Astrocyte (in vitro differentiated cells and primary cell): Measurements from ENCODE around the gene GPR68. TPM values are rescaled to one million over a fixed set of nuclear protein-coding genes. Genes with fewer than 3 reads are reported as not detected.

Experiments used
- DNase-seq: peaks from one replicate; pipeline ENCODE4 v3.0.0-alpha.2; 2010; ENCODE audit warnings: low read depth
- FAIRE-seq: peaks from 2 replicates; lab custom pipeline; 2011; peaks lifted over from hg19 to GRCh38; lab: Jason Lieb, UNC
- H2AFZ ChIP-seq: 2 replicates; pipeline ENCODE4 v1.6.0; 2012; ENCODE audit warnings: low read depth, low read length, inconsistent platforms
- H3K27ac ChIP-seq: 2 replicates; pipeline ENCODE4 v1.5.1; 2011; ENCODE audit warnings: low read depth, low read length, inconsistent platforms
- H3K27me3 ChIP-seq: 2 replicates; pipeline ENCODE4 v1.6.0; 2011; ENCODE audit warnings: low read length, inconsistent platforms; ENCODE audit not compliant: insufficient read depth
- H3K36me3 ChIP-seq: 2 replicates; pipeline ENCODE4 v1.5.1; 2011; ENCODE audit warnings: low read length, inconsistent platforms; ENCODE audit not compliant: insufficient read depth
- H3K4me1 ChIP-seq: 2 replicates; pipeline ENCODE4 v1.5.1; 2011; ENCODE audit warnings: low read length, inconsistent platforms; ENCODE audit not compliant: insufficient read depth
- H3K4me2 ChIP-seq: 2 replicates; pipeline ENCODE4 v1.6.0; 2012; ENCODE audit warnings: low read length, inconsistent platforms
- H3K4me3 ChIP-seq: 2 replicates; pipeline ENCODE4 v1.5.1; 2011; ENCODE audit warnings: low read depth, mild to moderate bottlenecking, low read length, inconsistent platforms; ENCODE audit not compliant: insufficient read depth
- H3K79me2 ChIP-seq: 2 replicates; pipeline ENCODE4 v1.6.0; 2012; ENCODE audit warnings: mild to moderate bottlenecking, low read length, inconsistent platforms; ENCODE audit not compliant: insufficient read depth
- H3K9ac ChIP-seq: 2 replicates; pipeline ENCODE4 v1.6.0; 2012; ENCODE audit warnings: mild to moderate bottlenecking, low read length, inconsistent platforms
- H3K9me3 ChIP-seq: 2 replicates; pipeline ENCODE4 v1.5.1; 2012; ENCODE audit warnings: low read depth, mild to moderate bottlenecking, low read length, inconsistent platforms; ENCODE audit not compliant: insufficient read depth
- H4K20me1 ChIP-seq: 2 replicates; pipeline ENCODE4 v1.6.0; 2012; ENCODE audit warnings: low read length, inconsistent platforms; ENCODE audit not compliant: insufficient read depth
- H3K27ac Mint-ChIP-seq: one replicate; pipeline ENCODE4 v1.8.0; 2021; ENCODE audit warnings: mild to moderate bottlenecking, mixed read lengths; ENCODE audit not compliant: unreplicated experiment
- H3K27me3 Mint-ChIP-seq: one replicate; pipeline ENCODE4 v1.8.0; 2021; ENCODE audit warnings: low read depth, mixed read lengths; ENCODE audit not compliant: unreplicated experiment
- H3K36me3 Mint-ChIP-seq: one replicate; pipeline ENCODE4 v1.8.0; 2021; ENCODE audit warnings: low read depth, mixed read lengths; ENCODE audit not compliant: unreplicated experiment
- H3K4me1 Mint-ChIP-seq: one replicate; pipeline ENCODE4 v1.8.0; 2021; ENCODE audit warnings: low read depth, mixed read lengths; ENCODE audit not compliant: unreplicated experiment
- H3K4me3 Mint-ChIP-seq: one replicate; pipeline ENCODE4 v1.8.0; 2021; ENCODE audit warnings: mild to moderate bottlenecking, moderate library complexity, mixed read lengths; ENCODE audit not compliant: unreplicated experiment
- H3K9me3 Mint-ChIP-seq: one replicate; pipeline ENCODE4 v1.8.0; 2021; ENCODE audit warnings: mild to moderate bottlenecking, mixed read lengths; ENCODE audit not compliant: unreplicated experiment
- CTCF ChIP-seq: IDR thresholded peaks from 2 replicates; pipeline ENCODE4 v1.5.1; 2011; ENCODE audit warnings: low read depth, mild to moderate bottlenecking, inconsistent platforms, low read length, moderate library complexity; ENCODE audit not compliant: insufficient read depth
- EZH2 ChIP-seq: IDR thresholded peaks from 2 replicates; pipeline ENCODE4 v1.6.1; 2012; ENCODE audit warnings: mild to moderate bottlenecking, low read length, inconsistent platforms; ENCODE audit not compliant: insufficient read depth
- total RNA-seq: library from RNA; stranded (reverse); gene quantifications from 2 replicates; pipeline ENCODE4 v1.2.1, GENCODE V29; 2021

GPR68 gene
- total RNA-seq, 1 donor from 2014 or later = 0.50 TPM

- H3K4me3 ChIP-seq = no peak overlapping the region
- peaks cover 16% of the 10 kb centered on the region for H3K36me3 Mint-ChIP-seq
- no peak overlapping the region for H3K4me3 Mint-ChIP-seq
- no peaks in the 10 kb centered on the region for H3K9me3 Mint-ChIP-seq
- no peaks in the 10 kb centered on the region for H3K4me1 ChIP-seq
- H4K20me1 ChIP-seq = no peaks in the 10 kb centered on the region
- no peak for FAIRE-seq
- no peak overlapping the region for H3K27ac ChIP-seq
- H3K27me3 Mint-ChIP-seq = peaks cover 4% of the 10 kb centered on the region
- no peak for TF ChIP-seq CTCF
- no peak for TF ChIP-seq EZH2
- no peak overlapping the region for H2AFZ ChIP-seq
- no peaks in the 10 kb centered on the region for H3K79me2 ChIP-seq
- no peaks in the 10 kb centered on the region for H3K9me3 ChIP-seq
- peaks cover 6% of the 10 kb centered on the region for H3K27me3 ChIP-seq
- H3K9ac ChIP-seq = no peak overlapping the region
- no peak for DNase-seq
- H3K4me2 ChIP-seq = no peak overlapping the region
- H3K27ac Mint-ChIP-seq = no peak overlapping the region
- no peaks in the 10 kb centered on the region for H3K4me1 Mint-ChIP-seq
- H3K36me3 ChIP-seq = no peaks in the 10 kb centered on the region
Measured at GRCh38 chr14:91292491-91292890, 48.0 kb upstream of the GPR68 start.

GRCh38 chr14:91291786-91292405, 47.4 kb upstream of the GPR68 start:
- no peaks in the 10 kb centered on the region for H3K9me3 ChIP-seq
- H3K9me3 Mint-ChIP-seq = no peaks in the 10 kb centered on the region
- H3K27ac ChIP-seq = no peak overlapping the region
- no peak overlapping the region for H3K4me3 ChIP-seq
- no peak overlapping the region for H3K4me2 ChIP-seq
- no peaks in the 10 kb centered on the region for H3K79me2 ChIP-seq
- H3K36me3 Mint-ChIP-seq = peaks cover 16% of the 10 kb centered on the region
- DNase-seq (no peak), FAIRE-seq (no peak)
- H3K4me1 Mint-ChIP-seq = no peaks in the 10 kb centered on the region
- H3K27ac Mint-ChIP-seq = no peak overlapping the region
- no peak overlapping the region for H3K4me3 Mint-ChIP-seq
- no peak overlapping the region for H3K9ac ChIP-seq
- peaks cover 6% of the 10 kb centered on the region for H3K27me3 ChIP-seq
- peaks cover 4% of the 10 kb centered on the region for H3K27me3 Mint-ChIP-seq
- no peak overlapping the region for H2AFZ ChIP-seq
- H4K20me1 ChIP-seq = no peaks in the 10 kb centered on the region
- H3K36me3 ChIP-seq = no peaks in the 10 kb centered on the region
- TF ChIP-seq EZH2 (no peak), CTCF (no peak)
- H3K4me1 ChIP-seq = no peaks in the 10 kb centered on the region

GRCh38 chr14:91290986-91291385, 46.5 kb upstream of the GPR68 start:
- H3K36me3 ChIP-seq = no peaks in the 10 kb centered on the region

More at GRCh38 chr14:91290986-91291385, 46.5 kb upstream of the GPR68 start:
- Histone ChIP-seq H3K4me2 (no peak overlapping the region), H3K9ac (no peak overlapping the region), H4K20me1 (no peaks in the 10 kb centered on the region), H3K79me2 (no peaks in the 10 kb centered on the region), H3K27ac (no peak overlapping the region), H3K4me3 (no peak overlapping the region), H3K9me3 (no peaks in the 10 kb centered on the region), H2AFZ (no peak overlapping the region), H3K4me1 (no peaks in the 10 kb centered on the region), H3K27me3 (peaks cover 6% of the 10 kb centered on the region)
- Mint-ChIP-seq H3K27me3 (peaks cover 2% of the 10 kb centered on the region), H3K27ac (no peak overlapping the region), H3K4me3 (no peak overlapping the region), H3K4me1 (no peaks in the 10 kb centered on the region), H3K9me3 (no peaks in the 10 kb centered on the region), H3K36me3 (peaks cover 11% of the 10 kb centered on the region)
- no peak for DNase-seq
- TF ChIP-seq EZH2 (no peak), CTCF (no peak)
- FAIRE-seq = no peak
